ENCODE measurements around the gene LRMDA. TPM values are rescaled to one million over a fixed set of nuclear protein-coding genes. Genes with fewer than 3 reads are reported as not detected.

Gene LRMDA
- total and polyA plus RNA-seq, 2 of the 13 experiments (the other 11 are each of a cell fraction or from before 2014, with no cell fraction given): 13.4 to 22.0 TPM

GRCh38 chr10:75724047-75724446, 292.6 kb downstream of the LRMDA start (continued):
- TF ChIP-seq HMGXB3 (CRISPR knock-in tag; IDR thresholded peaks at IDR 0.05; ENCODE audit: borderline replicate concordance) (no peak), ETV5 (CRISPR knock-in tag; IDR thresholded peaks at IDR 0.05; ENCODE audit: borderline replicate concordance) (no peak), POGZ (CRISPR knock-in tag; IDR thresholded peaks at IDR 0.05) (no peak), TMF1 (CRISPR knock-in tag; IDR thresholded peaks at IDR 0.05; ENCODE audit: low read depth) (no peak), ZSCAN20 (CRISPR knock-in tag; IDR thresholded peaks at IDR 0.05; ENCODE audit: borderline replicate concordance) (no peak), ZMAT3 (CRISPR knock-in tag; conservative IDR thresholded peaks at IDR 0.05) (no peak)

GRCh38 chr10:75726522-75727483, 295.4 kb downstream of the LRMDA start:
- Histone ChIP-seq H3K9ac (ENCODE audit: insufficient read depth, low read depth, low read length) (no peak overlapping the region), H3K4me3 (replicated peaks in 1 of 3; ENCODE audit: insufficient read depth in 1 of 3, low read depth in 2 of 3, low read length in 3 of 3) (no peak overlapping the region), H3K36me3 (replicated peaks in 1 of 2; ENCODE audit: control insufficient read depth in 1 of 2, insufficient read depth in 2 of 2, low read length in 2 of 2) (no peaks in the 10 kb centered on the region; a peak in 1 of 5 replicates), H3K27me3 (ENCODE audit: control insufficient read depth in 1 of 2, insufficient read depth in 2 of 2, low read length in 2 of 2) (no peaks in the 10 kb centered on the region), H3K9me3 (ENCODE audit: low read length) (no peaks in the 10 kb centered on the region), H3K79me2 (ENCODE audit: insufficient read depth, low read length) (no peaks in the 10 kb centered on the region), H3K4me1 (ENCODE audit: insufficient read depth, low read length) (peaks cover 17% of the 10 kb centered on the region), H4K20me1 (ENCODE audit: insufficient read depth, low read length) (no peaks in the 10 kb centered on the region), H2AFZ (ENCODE audit: low read length) (no peak overlapping the region), H3K27ac (ENCODE audit: extremely low read length, insufficient read depth, low read length) (no peak overlapping the region), H3K4me2 (ENCODE audit: low read depth, low read length) (no peak overlapping the region)
- in situ Hi-C loops (cut with HindIII; ENCODE audit: extremely low pct_ligation_motif_present, low pct_unique_long_range_greater_than_20kb) (no loop called here), intact Hi-C loops (cut with micrococcal nuclease; ENCODE audit: unreplicated experiment) (no loop called here)
- ChIA-PET POLR2A (no interaction called here), CTCF (ENCODE audit: low intra/inter-chr PET ratio, low total read pairs) (no interaction called here)
- TF ChIP-seq ZNF460 (CRISPR knock-in tag; IDR thresholded peaks at IDR 0.05; ENCODE audit: borderline replicate concordance): no peak
- TF ChIP-seq NCOA5 (CRISPR knock-in tag; IDR thresholded peaks at IDR 0.05): no peak
- no peak for TF ChIP-seq GABPA (IDR thresholded peaks at IDR 0.05; ENCODE audit: low read depth, low read length)
- TF ChIP-seq GABPA (CRISPR knock-in tag; IDR thresholded peaks at IDR 0.05; ENCODE audit: low read depth): no peak
- TF ChIP-seq ZSCAN20 (CRISPR knock-in tag; IDR thresholded peaks at IDR 0.05; ENCODE audit: borderline replicate concordance): no peak
- TF ChIP-seq TCF7 (IDR thresholded peaks at IDR 0.05; ENCODE audit: low read depth): no peak
- TF ChIP-seq TAF1 (CRISPR knock-in tag; IDR thresholded peaks at IDR 0.05): no peak
- TF ChIP-seq ZSCAN9 (CRISPR knock-in tag; IDR thresholded peaks at IDR 0.05; ENCODE audit: borderline replicate concordance): no peak
- TF ChIP-seq MAFG (CRISPR knock-in tag; IDR thresholded peaks at IDR 0.05): no peak
- no peak for TF ChIP-seq MBNL3 (CRISPR knock-in tag; conservative IDR thresholded peaks at IDR 0.05)
- no peak for TF ChIP-seq FOXP1 (IDR thresholded peaks at IDR 0.05)
- TF ChIP-seq FOXP1 (CRISPR knock-in tag; IDR thresholded peaks at IDR 0.05): no peak
- no peak for TF ChIP-seq ZNF619 (CRISPR knock-in tag; IDR thresholded peaks at IDR 0.05)
- no peak for TF ChIP-seq RBM39 (IDR thresholded peaks at IDR 0.05; ENCODE audit: low read depth, low read length, poor library complexity, severe bottlenecking)
- TF ChIP-seq ZSCAN22 (CRISPR knock-in tag; IDR thresholded peaks at IDR 0.05): no peak
- no peak for TF ChIP-seq NCOA1 (CRISPR knock-in tag; IDR thresholded peaks at IDR 0.05)
- FAIRE-seq: no peak
- DNase-seq (ENCODE audit: low spot score): no peak
- no TSS peak for BruUV-seq (replicated peaks)
- WGBS (ENCODE audit: low lambda C conversion rate): 93% methylated on average over 11 of the region's 11 CpGs
- no peak for ATAC-seq

All from HepG2 (cell line).